ENCODE measurements around the gene CENPK. TPM values are rescaled to one million over a fixed set of nuclear protein-coding genes. Genes with fewer than 3 reads are reported as not detected.

Gene CENPK
- total and polyA plus RNA-seq, 9 of the 15 experiments (the other 6 are each of a cell fraction or from before 2014, with no cell fraction given): 30.8 to 134 (median 69.0) TPM

DNA sequence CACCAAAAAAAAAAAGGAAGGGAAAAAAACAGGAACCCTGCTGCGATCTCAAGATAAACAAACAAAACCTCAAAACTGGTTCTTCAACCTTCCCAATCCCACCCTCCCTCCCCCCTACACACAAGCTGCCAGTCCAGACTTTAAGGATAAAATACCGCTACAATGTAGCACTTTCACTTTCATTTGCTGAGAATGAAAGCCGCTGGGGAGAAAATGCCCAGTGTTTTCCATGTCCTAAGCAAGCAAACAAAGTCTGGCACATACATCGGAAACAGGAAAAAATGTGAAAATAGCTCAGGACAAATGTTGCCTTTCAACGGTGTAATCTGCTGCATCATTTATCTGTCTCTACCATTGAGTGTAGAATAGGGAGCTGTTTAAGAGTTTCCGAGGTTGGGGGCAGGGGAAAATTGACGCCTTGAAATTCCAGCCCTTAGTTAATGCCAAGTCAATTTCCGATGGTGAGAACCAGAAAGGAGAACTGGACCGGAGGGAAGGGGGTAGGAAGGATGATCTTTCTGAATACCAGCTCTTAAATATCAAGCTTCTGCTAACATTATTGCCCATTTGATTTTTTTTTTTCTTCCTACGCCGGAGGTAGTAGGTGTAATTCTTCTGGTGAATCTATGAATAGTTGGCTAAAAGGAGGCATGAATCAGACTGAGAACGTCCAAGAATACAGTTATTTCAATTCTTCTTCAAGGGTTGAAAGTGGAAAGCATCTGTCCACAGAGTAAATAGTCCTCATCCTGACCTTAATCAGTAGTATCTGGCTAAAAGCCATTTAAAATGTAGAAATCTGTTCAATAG lies 80.0 kb downstream of the CENPK start (continued):
- TF ChIP-seq ZNF277 (CRISPR knock-in tag; IDR thresholded peaks at IDR 0.05; ENCODE audit: borderline replicate concordance) (no peak), DMBX1 (CRISPR knock-in tag; IDR thresholded peaks at IDR 0.05; ENCODE audit: borderline replicate concordance) (no peak), SRSF7 (optimal IDR thresholded peaks at IDR 0.05; ENCODE audit: low read depth, low read length) (no peak), ZNF551 (CRISPR knock-in tag; IDR thresholded peaks at IDR 0.05) (0 out of 2 replicates have a peak, but pooled peaks have one; percentile 52), TOE1 (IDR thresholded peaks at IDR 0.05; ENCODE audit: borderline replicate concordance) (no peak), TOE1 (CRISPR knock-in tag; IDR thresholded peaks at IDR 0.05; ENCODE audit: borderline replicate concordance, low read depth) (no peak), RNF2 (IDR thresholded peaks at IDR 0.05) (no peak), NRF1 (conservative IDR thresholded peaks at IDR 0.05 in 1 of 2, IDR thresholded peaks at IDR 0.05 in 1 of 2) (no peak), NR2F6 (CRISPR knock-in tag; IDR thresholded peaks at IDR 0.05) (no peak), CREBBP (IDR thresholded peaks at IDR 0.05; ENCODE audit: low read depth, low read length) (no peak), ZBTB8A (IDR thresholded peaks at IDR 0.05; ENCODE audit: partially characterized antibody) (no peak), BACH1 (tag; IDR thresholded peaks at IDR 0.05) (no peak), SREBF1 (IDR thresholded peaks at IDR 0.05; ENCODE audit: borderline replicate concordance, low read depth, low read length) (no peak), CCNT2 (IDR thresholded peaks at IDR 0.05; ENCODE audit: borderline replicate concordance, extremely low read depth, insufficient read length, low read depth, low read length) (no peak), CEBPB (tag; IDR thresholded peaks at IDR 0.05) (no peak), SOX6 (IDR thresholded peaks at IDR 0.05) (peak; percentile 41; the same call in 1 of the 2 replicates), NR1H2 (CRISPR knock-in tag; IDR thresholded peaks at IDR 0.05) (no peak), DNMT1 (IDR thresholded peaks at IDR 0.05) (no peak), TRIM28 (IDR thresholded peaks at IDR 0.05) (no peak), COPS2 (conservative IDR thresholded peaks at IDR 0.05) (no peak), BDP1 (IDR thresholded peaks at IDR 0.05; ENCODE audit: insufficient read depth, insufficient read length) (no peak), RAD51 (IDR thresholded peaks at IDR 0.05; ENCODE audit: borderline replicate concordance, low read depth) (no peak), STAT5A (IDR thresholded peaks at IDR 0.05; ENCODE audit: borderline replicate concordance, low read length) (no peak), POLR2G (IDR thresholded peaks at IDR 0.05; ENCODE audit: low read depth, low read length) (no peak), JUND (IDR thresholded peaks at IDR 0.05; ENCODE audit: borderline replicate concordance, low read depth, low read length) (no peak; the same call in 1 of the 2 replicates), JUND (tag; IDR thresholded peaks at IDR 0.05; ENCODE audit: borderline replicate concordance, low read depth, low read length) (no peak; the same call in 2 of the 3 replicates)
- TF ChIP-seq, protein P1, sequence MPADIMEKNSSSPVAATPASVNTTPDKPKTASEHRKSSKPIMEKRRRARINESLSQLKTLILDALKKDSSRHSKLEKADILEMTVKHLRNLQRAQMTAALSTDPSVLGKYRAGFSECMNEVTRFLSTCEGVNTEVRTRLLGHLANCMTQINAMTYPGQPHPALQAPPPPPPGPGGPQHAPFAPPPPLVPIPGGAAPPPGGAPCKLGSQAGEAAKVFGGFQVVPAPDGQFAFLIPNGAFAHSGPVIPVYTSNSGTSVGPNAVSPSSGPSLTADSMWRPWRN (IDR thresholded peaks at IDR 0.05; ENCODE audit: low read depth): no peak
- TF ChIP-seq, protein P2, sequence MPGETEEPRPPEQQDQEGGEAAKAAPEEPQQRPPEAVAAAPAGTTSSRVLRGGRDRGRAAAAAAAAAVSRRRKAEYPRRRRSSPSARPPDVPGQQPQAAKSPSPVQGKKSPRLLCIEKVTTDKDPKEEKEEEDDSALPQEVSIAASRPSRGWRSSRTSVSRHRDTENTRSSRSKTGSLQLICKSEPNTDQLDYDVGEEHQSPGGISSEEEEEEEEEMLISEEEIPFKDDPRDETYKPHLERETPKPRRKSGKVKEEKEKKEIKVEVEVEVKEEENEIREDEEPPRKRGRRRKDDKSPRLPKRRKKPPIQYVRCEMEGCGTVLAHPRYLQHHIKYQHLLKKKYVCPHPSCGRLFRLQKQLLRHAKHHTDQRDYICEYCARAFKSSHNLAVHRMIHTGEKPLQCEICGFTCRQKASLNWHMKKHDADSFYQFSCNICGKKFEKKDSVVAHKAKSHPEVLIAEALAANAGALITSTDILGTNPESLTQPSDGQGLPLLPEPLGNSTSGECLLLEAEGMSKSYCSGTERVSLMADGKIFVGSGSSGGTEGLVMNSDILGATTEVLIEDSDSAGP (CRISPR knock-in tag; IDR thresholded peaks at IDR 0.05): no peak

Measured in K562 (cell line).